H1 (cell line): ENCODE measurements around the gene PTH1R. TPM values are rescaled to one million over a fixed set of nuclear protein-coding genes. Genes with fewer than 3 reads are reported as not detected.

Experiments
- CTCF ChIA-PET: fragments of 300-600 bp; sonication (Branson Sonifier 250); formaldehyde crosslinking; loops from one replicate; lab custom pipeline; 2021; ENCODE audit not compliant: partially characterized antibody; lab: Charles Lee
- POLR2A ChIA-PET: fragments of 300-600 bp; sonication (Branson Sonifier 250); formaldehyde crosslinking; loops from one replicate; lab custom pipeline; 2021; ENCODE audit warnings: inconsistent platforms; ENCODE audit not compliant: partially characterized antibody; lab: Charles Lee
- DNase-seq, 2 experiments: peaks; one replicate each; pipeline versions ENCODE4 v3.0.0 to v3.0.0-alpha.2; 2010 to 2022; ENCODE audit warnings: low spot score in 2 of 2, low read depth in 1 of 2, mixed read lengths in 1 of 2
- FAIRE-seq: peaks from 2 replicates; lab custom pipeline; 2011; peaks lifted over from hg19 to GRCh38; lab: Jason Lieb, UNC
- H2AFZ ChIP-seq: 2 replicates; pipeline ENCODE4 v1.8.1; 2012; ENCODE audit warnings: low read length, inconsistent platforms
- H2AK5ac ChIP-seq: 2 replicates; pipeline ENCODE4 v1.6.1; 2013; ENCODE audit warnings: low read depth, low read length
- H2BK120ac ChIP-seq: replicated peaks from 2 replicates; pipeline ENCODE3; 2013; ENCODE audit warnings: low read depth, low read length, inconsistent platforms
- H2BK12ac ChIP-seq: 2 replicates; pipeline ENCODE4 v1.6.1; 2013; ENCODE audit warnings: low read depth, low read length
- H2BK15ac ChIP-seq: 2 replicates; pipeline ENCODE4 v1.6.1; 2013; ENCODE audit warnings: low read length
- H2BK20ac ChIP-seq: 2 replicates; pipeline ENCODE4 v1.6.1; 2013; ENCODE audit warnings: low read length
- H2BK5ac ChIP-seq: 2 replicates; pipeline ENCODE4 v1.6.1; 2013; ENCODE audit warnings: low read depth, low read length
- H3K14ac ChIP-seq: 2 replicates; pipeline ENCODE4 v1.6.1; 2013; ENCODE audit warnings: inconsistent platforms; ENCODE audit not compliant: insufficient read length
- H3K18ac ChIP-seq: 2 replicates; pipeline ENCODE4 v1.6.1; 2013; ENCODE audit warnings: low read length; ENCODE audit errors: extremely low read depth
- H3K23ac ChIP-seq: 2 replicates; pipeline ENCODE4 v1.6.1; 2013; ENCODE audit warnings: inconsistent platforms; ENCODE audit not compliant: insufficient read length
- H3K23me2 ChIP-seq: 2 replicates; pipeline ENCODE4 v1.6.1; 2013; ENCODE audit warnings: low read depth, low read length
- H3K27ac ChIP-seq: 2 replicates; pipeline ENCODE4 v1.6.1; 2011; ENCODE audit warnings: low read depth, low read length, inconsistent platforms
- H3K27me3 ChIP-seq, 4 experiments: replicated peaks in 1 of 4; 1 replicate in 1 of 4; 2 replicates in 3 of 4; pipeline versions ENCODE4 v1.6.1 to v1.8.1; 2011 to 2013; ENCODE audit warnings: low read length in 3 of 4, mild to moderate bottlenecking in 3 of 4, inconsistent platforms in 2 of 4, mixed read lengths in 2 of 4, moderate library complexity in 1 of 4; ENCODE audit not compliant: control insufficient read depth in 3 of 4, insufficient read depth in 3 of 4; ENCODE audit errors: extremely low read depth in 1 of 4
- H3K36me3 ChIP-seq, 4 experiments: 2 replicates each; pipeline versions ENCODE4 v1.6.1 to v1.8.1; 2011 to 2013; ENCODE audit warnings: mild to moderate bottlenecking in 4 of 4, low read length in 3 of 4, moderate library complexity in 2 of 4, control low read depth in 1 of 4, inconsistent platforms in 1 of 4; ENCODE audit not compliant: insufficient read depth in 4 of 4, control insufficient read depth in 2 of 4
- H3K4ac ChIP-seq: replicated peaks from 2 replicates; pipeline ENCODE3; 2013; ENCODE audit warnings: low read length, low read depth, mixed read lengths, inconsistent platforms; ENCODE audit not compliant: insufficient read length
- H3K4me1 ChIP-seq, 4 experiments: replicated peaks in 1 of 4; 1 replicate in 1 of 4; 2 replicates in 3 of 4; pipeline versions ENCODE4 v1.6.1 to v1.8.1; 2011 to 2013; ENCODE audit warnings: low read length in 3 of 4, inconsistent platforms in 2 of 4, mixed read lengths in 1 of 4; ENCODE audit not compliant: insufficient read depth in 4 of 4, control insufficient read depth in 3 of 4
- H3K4me2 ChIP-seq, 2 experiments: 2 replicates each; pipeline versions ENCODE4 v1.6.1 to v1.8.1; 2011 to 2013; ENCODE audit warnings: low read depth in 2 of 2, low read length in 2 of 2, control low read depth in 1 of 2, inconsistent platforms in 1 of 2, mild to moderate bottlenecking in 1 of 2; ENCODE audit not compliant: insufficient read depth in 1 of 2
- H3K4me3 ChIP-seq, 4 experiments: fragments of 200-600, 300-600 bp in 1 of 4; sonication (generic), shearing (Covaris generic), sonication (Bioruptor Twin) in 1 of 4; 2 replicates each; pipeline versions ENCODE4 v1.5.1 to v1.8.1; 2011 to 2016; ENCODE audit warnings: low read length in 4 of 4, low read depth in 3 of 4, control low read depth in 2 of 4, inconsistent platforms in 2 of 4, mild to moderate bottlenecking in 2 of 4, mixed read lengths in 1 of 4, moderate library complexity in 1 of 4; ENCODE audit not compliant: insufficient read depth in 2 of 4; ENCODE audit errors: extremely low read depth in 1 of 4
- H3K56ac ChIP-seq: replicated peaks from 2 replicates; pipeline ENCODE3; 2013; ENCODE audit warnings: low read depth, mild to moderate bottlenecking, mixed read lengths, low read length, inconsistent platforms; ENCODE audit not compliant: insufficient read length
- H3K79me1 ChIP-seq: 2 replicates; pipeline ENCODE4 v1.6.1; 2013; ENCODE audit warnings: low read depth, low read length, control low read depth
- H3K79me2 ChIP-seq, 2 experiments: 2 replicates each; pipeline versions ENCODE4 v1.6.1 to v1.8.1; 2012 to 2013; ENCODE audit warnings: low read length in 2 of 2, mild to moderate bottlenecking in 2 of 2, inconsistent platforms in 1 of 2; ENCODE audit not compliant: insufficient read depth in 2 of 2, control insufficient read depth in 1 of 2
- H3K9ac ChIP-seq, 4 experiments: replicated peaks in 1 of 4; 1 replicate in 1 of 4; 2 replicates in 3 of 4; pipeline versions ENCODE4 v1.6.1 to v1.8.1; 2011 to 2013; ENCODE audit warnings: low read depth in 3 of 4, low read length in 3 of 4, control low read depth in 2 of 4, mild to moderate bottlenecking in 2 of 4, moderate library complexity in 2 of 4, inconsistent platforms in 1 of 4; ENCODE audit errors: extremely low read depth in 1 of 4
- H3K9me3 ChIP-seq, 2 experiments: 2 replicates each; pipeline versions ENCODE4 v1.6.1 to v1.8.1; 2012 to 2013; ENCODE audit warnings: mild to moderate bottlenecking in 2 of 2, moderate library complexity in 2 of 2, control low read depth in 1 of 2, inconsistent platforms in 1 of 2, low read depth in 1 of 2, low read length in 1 of 2, mixed read lengths in 1 of 2; ENCODE audit not compliant: insufficient read depth in 2 of 2
- H4K20me1 ChIP-seq, 2 experiments: replicated peaks in 1 of 2; 2 replicates each; pipeline versions ENCODE3 to v1.8.1; 2011 to 2013; ENCODE audit warnings: inconsistent platforms in 2 of 2, low read length in 2 of 2, mild to moderate bottlenecking in 1 of 2; ENCODE audit not compliant: insufficient read depth in 2 of 2, control insufficient read depth in 1 of 2
- H4K5ac ChIP-seq: 2 replicates; pipeline ENCODE4 v1.6.1; 2013; ENCODE audit warnings: low read length, low read depth, mixed read lengths, inconsistent platforms; ENCODE audit not compliant: insufficient read length
- H4K8ac ChIP-seq: 2 replicates; pipeline ENCODE4 v1.8.0; 2013; ENCODE audit warnings: mild to moderate bottlenecking, moderate library complexity, low read length, inconsistent platforms; ENCODE audit not compliant: insufficient read depth; ENCODE audit errors: extremely low read depth
- H4K91ac ChIP-seq: replicated peaks from 2 replicates; pipeline ENCODE3; 2013; ENCODE audit warnings: low read length, mixed read lengths, inconsistent platforms; ENCODE audit not compliant: insufficient read length
- CTCF ChIP-seq, 3 experiments: IDR thresholded peaks; 1 replicate in 2 of 3; 2 replicates in 1 of 3; pipeline versions ENCODE4 v1.5.1 to v1.6.1; 2011; ENCODE audit warnings: low read length in 3 of 3, mild to moderate bottlenecking in 3 of 3, inconsistent platforms in 2 of 3, low read depth in 1 of 3, moderate library complexity in 1 of 3; ENCODE audit not compliant: insufficient read depth in 1 of 3; ENCODE audit errors: control extremely low read depth in 1 of 3
- KDM4A ChIP-seq: IDR thresholded peaks from one replicate; pipeline ENCODE4 v1.7.1; 2012; ENCODE audit warnings: low read depth, mild to moderate bottlenecking, moderate library complexity, low read length, inconsistent platforms; ENCODE audit not compliant: severe bottlenecking
- RFX5 ChIP-seq: IDR thresholded peaks from 2 replicates; pipeline ENCODE4 v1.6.1; 2011; ENCODE audit warnings: low read depth, low read length, improper control_type of control experiment, borderline replicate concordance
- SP4 ChIP-seq: IDR thresholded peaks from 2 replicates; pipeline ENCODE4 v1.6.1; 2012; ENCODE audit warnings: low read length, inconsistent platforms
- TCF12 ChIP-seq: IDR thresholded peaks from 2 replicates; pipeline ENCODE4 v1.6.1; 2011; ENCODE audit warnings: low read depth, mild to moderate bottlenecking, low read length
- TEAD4 ChIP-seq: IDR thresholded peaks from 2 replicates; pipeline ENCODE4 v1.6.1; 2012; ENCODE audit warnings: low read depth, low read length, inconsistent platforms, mixed read lengths
- USF2 ChIP-seq: IDR thresholded peaks from 2 replicates; pipeline ENCODE4 v1.6.1; 2011; ENCODE audit warnings: low read length, improper control_type of control experiment
- WGBS, 2 experiments: shearing (Covaris generic) in 1 of 2; methylation state at CpG; one replicate each; pipeline versions ENCODE4 v1.1.6 to v1.1.7; 2013 to 2015; ENCODE audit warnings: low lambda C conversion rate in 2 of 2, mixed read lengths in 2 of 2, inconsistent platforms in 1 of 2, low coverage in 1 of 2, missing lambda C conversion rate in 1 of 2; ENCODE audit not compliant: insufficient replicate concordance in 2 of 2, insufficient coverage in 1 of 2, insufficient read length in 1 of 2; ENCODE audit errors: extremely low coverage in 1 of 2, missing lambda C conversion rate in 1 of 2; 5-methylcytosine and 5-hydroxymethylcytosine counted together
- polyA plus RNA-seq, 7 experiments: library from polyadenylated mRNA; depleted of rRNA in 3 of 7; stranded (reverse) in 5 of 7; unstranded in 2 of 7; fragments of >200 nt in 5 of 7; fragments of 200-250 nt in 2 of 7; gene quantifications; 1 replicate in 5 of 7; 2 replicates in 1 of 7; 4 replicates in 1 of 7; pipeline versions ENCODE4 v1.2.1 to v1.2.3, GENCODE V29; 2011 to 2013; ENCODE audit warnings: missing spikeins in 2 of 7, mixed read lengths in 2 of 7
- total RNA-seq: library from RNA; stranded (reverse); fragmentation: NEBNext Ultra II Directional; extraction: Animal tissue kit (Norgen Biotek cat#: 25700); gene quantifications from 2 replicates; pipeline ENCODE4 v1.2.1, GENCODE V29; 2021

Gene PTH1R
- total and polyA plus RNA-seq, 2 of the 8 experiments (the other 6 are each of a cell fraction or from before 2014, with no cell fraction given) = 0.57 to 1.5 TPM

GRCh38 chr3:46948830-46949671, 71.5 kb downstream of the PTH1R start:
- peaks cover 40% of the 10 kb centered on the region for H3K79me1 ChIP-seq
- TF ChIP-seq RFX5 (no peak), KDM4A (no peak), CTCF (IDR thresholded peaks at IDR 0.05; ENCODE audit: control extremely low read depth in 1 of 3, insufficient read depth in 1 of 3, low read depth in 1 of 3, low read length in 3 of 3) (peak in 1 of 3 experiments; percentile 17; a peak in 1 of 4 replicates), TEAD4 (no peak), SP4 (no peak), USF2 (no peak), TCF12 (no peak)

More at GRCh38 chr3:46948830-46949671, 71.5 kb downstream of the PTH1R start:
- H3K36me3 ChIP-seq = no peaks in the 10 kb centered on the region; a peak in 1 of 8 replicates
- H3K27me3 ChIP-seq = no peaks in the 10 kb centered on the region
- H4K91ac ChIP-seq = no peak overlapping the region
- peaks cover 54 to 62% of the 10 kb centered on the region in 2 experiments for H4K20me1 ChIP-seq
- ChIA-PET POLR2A (interaction anchor here (1.0 kb wide), 1 partner anchor 9 kb away, joined by 3 read pairs; no protein-coding TSS in a partner anchor), CTCF (interaction anchor here (0.8 to 1.7 kb wide), 5 partner anchors 10 to 245 kb away, joined by 3 to 6 read pairs (median 4); no protein-coding TSS in a partner anchor)
- no peaks in the 10 kb centered on the region for H3K9me3 ChIP-seq
- FAIRE-seq = no peak
- H3K18ac ChIP-seq = no peak overlapping the region
- DNase-seq = no peak
- no peak overlapping the region for H3K27ac ChIP-seq
- H3K23me2 ChIP-seq = no peaks in the 10 kb centered on the region; the same call in none of the 2 replicates
- H2BK12ac ChIP-seq = no peak overlapping the region
- no peak overlapping the region for H3K9ac ChIP-seq
- H3K56ac ChIP-seq = no peak overlapping the region
- peaks cover 31 to 96% of the 10 kb centered on the region in 2 experiments for H3K79me2 ChIP-seq
- H2BK15ac ChIP-seq = no peak overlapping the region
- H3K4me2 ChIP-seq = no peak overlapping the region; a peak in 1 of 4 replicates
- H3K23ac ChIP-seq = no peak overlapping the region
- H3K4me1 ChIP-seq = peaks cover 5 to 11% (median 9%) of the 10 kb centered on the region in 4 experiments
- no peak overlapping the region for H3K4ac ChIP-seq
- H2BK120ac ChIP-seq = no peak overlapping the region
- H2BK20ac ChIP-seq = no peak overlapping the region
- no peak overlapping the region; a peak in 2 of 8 replicates for H3K4me3 ChIP-seq
- 77% methylated on average over 6 of the region's 6 CpGs; no CpG with 5 or more reads in 1 of the 2 experiments for WGBS, 2 experiments
- H2AK5ac ChIP-seq = no peak overlapping the region
- peak overlapping the region; percentile 4; the same call in 1 of the 2 replicates for H4K8ac ChIP-seq
- H4K5ac ChIP-seq = no peak overlapping the region
- H2AFZ ChIP-seq = no peak overlapping the region
- H2BK5ac ChIP-seq = no peak overlapping the region
- H3K14ac ChIP-seq = no peak overlapping the region
